Large intestine (tissue), 3 donors: ENCODE data around the gene MIPOL1. TPM values are rescaled to one million over a fixed set of nuclear protein-coding genes. Genes with fewer than 3 reads are reported as not detected.
A peak's percentile ranks its signal among the peaks of the same experiment; 100 is the strongest.
"Not testable (repeated sequence)": the region's sequence is repeated elsewhere in the genome, so short reads cannot be mapped to it uniquely, and the experiment has no call there.

Source experiments
- DNase-seq, 2 donors: peaks; one replicate each; pipeline versions ENCODE4 v3.0.0 to v3.0.0-alpha.2; 2013
- H3K27ac ChIP-seq: one replicate; pipeline ENCODE4 v1.5.1; 2013; ENCODE audit warnings: low read length
- H3K27me3 ChIP-seq: 2 replicates; pipeline ENCODE4 v1.6.1; 2013; ENCODE audit warnings: low read length; ENCODE audit not compliant: control insufficient read depth, insufficient read depth
- H3K36me3 ChIP-seq: 2 replicates; pipeline ENCODE4 v1.6.1; 2013; ENCODE audit warnings: low read length; ENCODE audit not compliant: control insufficient read depth, insufficient read depth
- H3K4me1 ChIP-seq: one replicate; pipeline ENCODE4 v1.6.1; 2013; ENCODE audit warnings: low read length; ENCODE audit not compliant: control insufficient read depth, insufficient read depth
- H3K4me3 ChIP-seq: one replicate; pipeline ENCODE4 v1.5.1; 2013; ENCODE audit warnings: low read length
- H3K9me3 ChIP-seq: one replicate; pipeline ENCODE4 v1.6.1; 2013; ENCODE audit warnings: mild to moderate bottlenecking, low read depth, low read length, moderate library complexity; ENCODE audit not compliant: control insufficient read depth
- WGBS: methylation state at CpG from one replicate; pipeline ENCODE4 v1.1.5; 2013; ENCODE audit warnings: low lambda C conversion rate; ENCODE audit not compliant: insufficient coverage; 5-methylcytosine and 5-hydroxymethylcytosine counted together
- polyA plus RNA-seq: library from polyadenylated mRNA; unstranded; fragments of 120-200 nt; gene quantifications from one replicate; pipeline ENCODE4 v1.2.1, GENCODE V29; 2013

MIPOL1 gene
- polyA plus RNA-seq, 1 donor = 10.0 TPM

GRCh38 chr14:37170237-37170636 lies 27.5 kb upstream of the MIPOL1 start:
- H3K27ac ChIP-seq = no peak overlapping the region
- no peak for DNase-seq
- no peaks in the 10 kb centered on the region for H3K4me1 ChIP-seq
- no peak overlapping the region for H3K4me3 ChIP-seq
- no peaks in the 10 kb centered on the region for H3K9me3 ChIP-seq
- H3K27me3 ChIP-seq = no peaks in the 10 kb centered on the region
- no CpG with 5 or more reads among the region's 8 CpGs for WGBS
- H3K36me3 ChIP-seq = no peaks in the 10 kb centered on the region

- Histone ChIP-seq H3K9me3 (no peaks in the 10 kb centered on the region), H3K27ac (no peak overlapping the region), H3K27me3 (no peaks in the 10 kb centered on the region), H3K4me3 (no peak overlapping the region), H3K4me1 (no peaks in the 10 kb centered on the region), H3K36me3 (no peaks in the 10 kb centered on the region)
- 75% methylated on average over 3 of the region's 10 CpGs for WGBS
- DNase-seq = no peak
Observed at GRCh38 chr14:37170993-37171392, 26.7 kb upstream of the MIPOL1 start.

- Histone ChIP-seq H3K9me3 (no peaks in the 10 kb centered on the region), H3K4me3 (peak overlapping the region; percentile 74), H3K27me3 (no peaks in the 10 kb centered on the region), H3K27ac (peak overlapping the region; percentile 72), H3K4me1 (no peaks in the 10 kb centered on the region), H3K36me3 (no peaks in the 10 kb centered on the region)
- WGBS = 0% methylated on average over 1 of the region's 6 CpGs
- no peak for DNase-seq
Observed at GRCh38 chr14:37171678-37172023, 26.1 kb upstream of the MIPOL1 start.

GRCh38 chr14:37172024-37172869 lies 25.5 kb upstream of the MIPOL1 start, which contains the start of gene SLC25A21:
Gene SLC25A21 (minus strand): TSS chr14:37172606.
- WGBS = no CpG with 5 or more reads among the region's 66 CpGs
- Histone ChIP-seq H3K9me3 (no peaks in the 10 kb centered on the region), H3K4me1 (no peaks in the 10 kb centered on the region), H3K36me3 (no peaks in the 10 kb centered on the region), H3K27ac (peak within 1 kb of the TSS; percentile 72), H3K4me3 (peak within 1 kb of the TSS; percentile 74), H3K27me3 (no peaks in the 10 kb centered on the region)
- peak; percentile 49 to 91 for DNase-seq

GRCh38 chr14:37172936-37173614 lies 24.7 kb upstream of the MIPOL1 start:
- no peaks in the 10 kb centered on the region for H3K36me3 ChIP-seq
- H3K4me1 ChIP-seq = no peaks in the 10 kb centered on the region
- H3K27ac ChIP-seq = no peak overlapping the region
- H3K9me3 ChIP-seq = no peaks in the 10 kb centered on the region
- peak overlapping the region; percentile 74 for H3K4me3 ChIP-seq
- no peaks in the 10 kb centered on the region for H3K27me3 ChIP-seq
- 61% methylated on average over 4 of the region's 5 CpGs for WGBS
- DNase-seq = no peak

- no peak for DNase-seq
- WGBS = no CpG with 5 or more reads among the region's 4 CpGs
- Histone ChIP-seq H3K27ac (no peak overlapping the region), H3K36me3 (no peaks in the 10 kb centered on the region), H3K4me1 (no peaks in the 10 kb centered on the region), H3K4me3 (no peak overlapping the region), H3K27me3 (no peaks in the 10 kb centered on the region), H3K9me3 (no peaks in the 10 kb centered on the region)
Observed at GRCh38 chr14:37179896-37180502, 17.7 kb upstream of the MIPOL1 start.

GRCh38 chr14:37180886-37181285 lies 16.9 kb upstream of the MIPOL1 start:
- not testable (repeated sequence) for DNase-seq, H3K4me1 ChIP-seq, H3K9me3 ChIP-seq, H3K36me3 ChIP-seq, H3K27me3 ChIP-seq, H3K27ac ChIP-seq, H3K4me3 ChIP-seq
- WGBS = 89% methylated on average over 3 of the region's 7 CpGs

GRCh38 chr14:37181441-37181840 lies 16.3 kb upstream of the MIPOL1 start:
- Histone ChIP-seq H3K27ac (no peak overlapping the region), H3K4me3 (no peak overlapping the region), H3K36me3 (no peaks in the 10 kb centered on the region), H3K9me3 (no peaks in the 10 kb centered on the region), H3K4me1 (no peaks in the 10 kb centered on the region), H3K27me3 (no peaks in the 10 kb centered on the region)
- WGBS = no CpG with 5 or more reads among the region's 6 CpGs
- DNase-seq = no peak

- not testable (repeated sequence) for H3K4me3 ChIP-seq, H3K27ac ChIP-seq, H3K36me3 ChIP-seq, H3K27me3 ChIP-seq, H3K9me3 ChIP-seq, H3K4me1 ChIP-seq, DNase-seq
- no CpG with 5 or more reads among the region's 8 CpGs for WGBS
Observed at GRCh38 chr14:37184520-37184919, 13.2 kb upstream of the MIPOL1 start.

- Histone ChIP-seq H3K9me3 (no peaks in the 10 kb centered on the region), H3K4me3 (no peak overlapping the region), H3K4me1 (no peaks in the 10 kb centered on the region), H3K27ac (no peak overlapping the region), H3K36me3 (no peaks in the 10 kb centered on the region), H3K27me3 (no peaks in the 10 kb centered on the region)
- no peak for DNase-seq
Observed at GRCh38 chr14:37185670-37186069, 12.1 kb upstream of the MIPOL1 start.
